Measurements from ENCODE around the gene NCCRP1. TPM values are rescaled to one million over a fixed set of nuclear protein-coding genes. Genes with fewer than 3 reads are reported as not detected.
A peak's percentile ranks its signal among the peaks of the same experiment; 100 is the strongest.

NCCRP1 gene
- total RNA-seq, 1 experiment from 2014 or later, result not detected

GRCh38 chr19:39179754-39180153 lies 17.0 kb upstream of the NCCRP1 start:
- DNase-seq (ENCODE audit: low read depth), result no peak

- no peak for DNase-seq (ENCODE audit: low read depth)
These were observed 16.0 kb upstream of the NCCRP1 start for GRCh38 chr19:39180749-39181148.

- no peak for DNase-seq (ENCODE audit: low read depth)
These were observed 15.1 kb upstream of the NCCRP1 start for GRCh38 chr19:39181500-39182173.

GRCh38 chr19:39182174-39182505 lies 14.6 kb upstream of the NCCRP1 start:
- DNase-seq (ENCODE audit: low read depth), result no peak

- DNase-seq (ENCODE audit: low read depth), result no peak
These were observed 13.7 kb upstream of the NCCRP1 start for GRCh38 chr19:39183104-39183503.

- DNase-seq (ENCODE audit: low read depth), result no peak
These were observed 10.4 kb upstream of the NCCRP1 start for GRCh38 chr19:39186391-39186790.

GRCh38 chr19:39187552-39187943 lies 9.2 kb upstream of the NCCRP1 start:
- no peak for DNase-seq (ENCODE audit: low read depth)

GRCh38 chr19:39188960-39189359 lies 7.8 kb upstream of the NCCRP1 start:
- no peak for DNase-seq (ENCODE audit: low read depth)

- DNase-seq (ENCODE audit: low read depth), result no peak
These were observed 6.0 kb upstream of the NCCRP1 start for GRCh38 chr19:39190768-39191167.

GRCh38 chr19:39192846-39193245 lies 3.9 kb upstream of the NCCRP1 start:
- DNase-seq (ENCODE audit: low read depth), result no peak

- no peak for DNase-seq (ENCODE audit: low read depth)
These were observed 3.0 kb upstream of the NCCRP1 start for GRCh38 chr19:39193803-39194202.

GRCh38 chr19:39194832-39195542 lies 1.8 kb upstream of the NCCRP1 start:
- DNase-seq (ENCODE audit: low read depth), result peak; percentile 20

GRCh38 chr19:39195755-39196154 lies 1.0 kb upstream of the NCCRP1 start:
- DNase-seq (ENCODE audit: low read depth), result no peak

GRCh38 chr19:39196320-39196719 lies 444 bp upstream of the NCCRP1 start:
- no peak for DNase-seq (ENCODE audit: low read depth)

- DNase-seq (ENCODE audit: low read depth), result no peak
These were observed 1.0 kb downstream of the NCCRP1 start for GRCh38 chr19:39197808-39198207.

- peak; percentile 42 for DNase-seq (ENCODE audit: low read depth)
These were observed 2.3 kb downstream of the NCCRP1 start for GRCh38 chr19:39199025-39199424.

- DNase-seq (ENCODE audit: low read depth), result no peak
These were observed 3.5 kb downstream of the NCCRP1 start for GRCh38 chr19:39200066-39200802.

GRCh38 chr19:39200803-39201115 lies 4.0 kb downstream of the NCCRP1 start:
- DNase-seq (ENCODE audit: low read depth), result no peak

GRCh38 chr19:39202998-39203355 lies 6.2 kb downstream of the NCCRP1 start:
- DNase-seq (ENCODE audit: low read depth), result no peak

- DNase-seq (ENCODE audit: low read depth), result no peak
These were observed 6.9 kb downstream of the NCCRP1 start, which contains the start of gene SYCN for GRCh38 chr19:39203372-39204341. TSS of gene SYCN (minus strand) at chr19:39204263. CDS start at chr19:39204254, 9 bp downstream.

- no peak for DNase-seq (ENCODE audit: low read depth)
These were observed 8.6 kb downstream of the NCCRP1 start for GRCh38 chr19:39205449-39205764.

GRCh38 chr19:39206122-39206521 lies 9.4 kb downstream of the NCCRP1 start:
- no peak for DNase-seq (ENCODE audit: low read depth)
